ENCODE measurements around the gene OS9.

- TF ChIP-seq, protein P1, sequence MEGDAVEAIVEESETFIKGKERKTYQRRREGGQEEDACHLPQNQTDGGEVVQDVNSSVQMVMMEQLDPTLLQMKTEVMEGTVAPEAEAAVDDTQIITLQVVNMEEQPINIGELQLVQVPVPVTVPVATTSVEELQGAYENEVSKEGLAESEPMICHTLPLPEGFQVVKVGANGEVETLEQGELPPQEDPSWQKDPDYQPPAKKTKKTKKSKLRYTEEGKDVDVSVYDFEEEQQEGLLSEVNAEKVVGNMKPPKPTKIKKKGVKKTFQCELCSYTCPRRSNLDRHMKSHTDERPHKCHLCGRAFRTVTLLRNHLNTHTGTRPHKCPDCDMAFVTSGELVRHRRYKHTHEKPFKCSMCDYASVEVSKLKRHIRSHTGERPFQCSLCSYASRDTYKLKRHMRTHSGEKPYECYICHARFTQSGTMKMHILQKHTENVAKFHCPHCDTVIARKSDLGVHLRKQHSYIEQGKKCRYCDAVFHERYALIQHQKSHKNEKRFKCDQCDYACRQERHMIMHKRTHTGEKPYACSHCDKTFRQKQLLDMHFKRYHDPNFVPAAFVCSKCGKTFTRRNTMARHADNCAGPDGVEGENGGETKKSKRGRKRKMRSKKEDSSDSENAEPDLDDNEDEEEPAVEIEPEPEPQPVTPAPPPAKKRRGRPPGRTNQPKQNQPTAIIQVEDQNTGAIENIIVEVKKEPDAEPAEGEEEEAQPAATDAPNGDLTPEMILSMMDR (IDR thresholded peaks at IDR 0.05; ENCODE audit: borderline replicate concordance, extremely low read depth, low read length, poor library complexity, severe bottlenecking): no peak
- TF ChIP-seq EZH2 (IDR thresholded peaks at IDR 0.05; ENCODE audit: borderline replicate concordance, low read depth, low read length, severe bottlenecking): no peak
Observed at GRCh38 chr12:57754411-57755193, 60.7 kb downstream of the OS9 start, which contains the start of gene MARCHF9.

Data from DND-41 (cell line).